ENCODE data around the gene FOXM1.
"Not testable (repeated sequence)": the region's sequence is repeated elsewhere in the genome, so short reads cannot be mapped to it uniquely, and the experiment has no call there.

Gene FOXM1

GRCh38 chr12:2877953-2878732 is 1.2 kb upstream of the FOXM1 start:
- DNase-seq: peak; percentile 26

- DNase-seq: peak; percentile 49
These were observed 435 bp downstream of the FOXM1 start for GRCh38 chr12:2876431-2877046.

- DNase-seq: not testable (repeated sequence)
These were observed 7.9 kb downstream of the FOXM1 start for GRCh38 chr12:2868986-2869632.

GRCh38 chr12:2864198-2864597 is 12.8 kb downstream of the FOXM1 start:
- DNase-seq: no peak

GRCh38 chr12:2863402-2863801 is 13.6 kb downstream of the FOXM1 start:
- DNase-seq: not testable (repeated sequence)

- no peak for DNase-seq
These were observed 14.1 kb downstream of the FOXM1 start for GRCh38 chr12:2862876-2863275.

- no peak for DNase-seq
These were observed 16.8 kb downstream of the FOXM1 start for GRCh38 chr12:2860170-2860569.

GRCh38 chr12:2858944-2859421 is 18.0 kb downstream of the FOXM1 start:
- DNase-seq: no peak

- DNase-seq: no peak
These were observed 18.6 kb downstream of the FOXM1 start for GRCh38 chr12:2858334-2858733.

GRCh38 chr12:2857576-2857975 is 19.4 kb downstream of the FOXM1 start:
- no peak for DNase-seq

- no peak for DNase-seq
These were observed 19.9 kb downstream of the FOXM1 start, which contains the start of gene TEX52 for GRCh38 chr12:2857021-2857431. Gene TEX52, minus strand, starts transcription at chr12:2857039. Its CDS starts 13 bp downstream, at chr12:2857026.

- DNase-seq: no peak
These were observed 20.9 kb downstream of the FOXM1 start for GRCh38 chr12:2856051-2856450.

- DNase-seq: no peak
These were observed 21.4 kb downstream of the FOXM1 start for GRCh38 chr12:2855546-2855945.

GRCh38 chr12:2854669-2855453 is 22.1 kb downstream of the FOXM1 start:
- DNase-seq: no peak

- DNase-seq: peak; percentile 73
These were observed 23.3 kb downstream of the FOXM1 start for GRCh38 chr12:2853626-2854025.

GRCh38 chr12:2851931-2852330 is 25.0 kb downstream of the FOXM1 start:
- DNase-seq: no peak

GRCh38 chr12:2845280-2845679 is 31.7 kb downstream of the FOXM1 start:
- no peak for DNase-seq

- DNase-seq: no peak
These were observed 32.2 kb downstream of the FOXM1 start for GRCh38 chr12:2844786-2845185.

GRCh38 chr12:2842948-2843347 is 34.0 kb downstream of the FOXM1 start:
- no peak for DNase-seq

- no peak for DNase-seq
These were observed 35.8 kb downstream of the FOXM1 start for GRCh38 chr12:2841056-2841650.

GRCh38 chr12:2836574-2836973 is 40.4 kb downstream of the FOXM1 start:
- no peak for DNase-seq

GRCh38 chr12:2835691-2836403 is 41.1 kb downstream of the FOXM1 start:
- no peak for DNase-seq
